Measurements from ENCODE around the gene LRRC38.
"Not testable (repeated sequence)": the region's sequence is repeated elsewhere in the genome, so short reads cannot be mapped to it uniquely, and the experiment has no call there.

The LRRC38 gene

GRCh38 chr1:13513895-13514546, at the start of gene LRRC38:
Gene LRRC38, minus strand, starts transcription at chr1:13514003. Its CDS starts 410 bp downstream, at chr1:13513593.
- DNase-seq (ENCODE audit: low read depth in 1 of 2, low spot score in 1 of 2) = no peak

GRCh38 chr1:13562981-13563380, 49.2 kb upstream of the LRRC38 start:
- not testable (repeated sequence) for DNase-seq (ENCODE audit: low read depth in 1 of 2, low spot score in 1 of 2)

- no peak for DNase-seq (ENCODE audit: low read depth in 1 of 2, low spot score in 1 of 2)
Measured at GRCh38 chr1:13560541-13560940, 46.7 kb upstream of the LRRC38 start.

GRCh38 chr1:13556224-13556764, 42.5 kb upstream of the LRRC38 start:
- no peak for DNase-seq (ENCODE audit: low read depth in 1 of 2, low spot score in 1 of 2)

GRCh38 chr1:13554798-13555197, 41.0 kb upstream of the LRRC38 start:
- DNase-seq (ENCODE audit: low read depth in 1 of 2, low spot score in 1 of 2) = no peak

- no peak for DNase-seq (ENCODE audit: low read depth in 1 of 2, low spot score in 1 of 2)
Measured at GRCh38 chr1:13550663-13551062, 36.9 kb upstream of the LRRC38 start.

GRCh38 chr1:13549521-13549920, 35.7 kb upstream of the LRRC38 start:
- no peak for DNase-seq (ENCODE audit: low read depth in 1 of 2, low spot score in 1 of 2)

- no peak for DNase-seq (ENCODE audit: low read depth in 1 of 2, low spot score in 1 of 2)
Measured at GRCh38 chr1:13549021-13549420, 35.2 kb upstream of the LRRC38 start.

- no peak for DNase-seq (ENCODE audit: low read depth in 1 of 2, low spot score in 1 of 2)
Measured at GRCh38 chr1:13548281-13548680, 34.5 kb upstream of the LRRC38 start.

- no peak for DNase-seq (ENCODE audit: low read depth in 1 of 2, low spot score in 1 of 2)
Measured at GRCh38 chr1:13546791-13547190, 33.0 kb upstream of the LRRC38 start.

GRCh38 chr1:13544221-13544556, 30.4 kb upstream of the LRRC38 start:
- DNase-seq (ENCODE audit: low read depth in 1 of 2, low spot score in 1 of 2) = no peak

GRCh38 chr1:13543451-13544220, 29.8 kb upstream of the LRRC38 start:
- DNase-seq (ENCODE audit: low read depth in 1 of 2, low spot score in 1 of 2) = no peak

GRCh38 chr1:13541435-13542215, 27.8 kb upstream of the LRRC38 start:
- DNase-seq (ENCODE audit: low read depth in 1 of 2, low spot score in 1 of 2) = no peak

GRCh38 chr1:13540866-13541265, 27.1 kb upstream of the LRRC38 start:
- DNase-seq (ENCODE audit: low read depth in 1 of 2, low spot score in 1 of 2) = no peak

- no peak for DNase-seq (ENCODE audit: low read depth in 1 of 2, low spot score in 1 of 2)
Measured at GRCh38 chr1:13539683-13540082, 25.9 kb upstream of the LRRC38 start.

- no peak for DNase-seq (ENCODE audit: low read depth in 1 of 2, low spot score in 1 of 2)
Measured at GRCh38 chr1:13538832-13539231, 25.0 kb upstream of the LRRC38 start.

GRCh38 chr1:13536571-13536970, 22.8 kb upstream of the LRRC38 start:
- DNase-seq (ENCODE audit: low read depth in 1 of 2, low spot score in 1 of 2) = no peak

- no peak for DNase-seq (ENCODE audit: low read depth in 1 of 2, low spot score in 1 of 2)
Measured at GRCh38 chr1:13535227-13535626, 21.4 kb upstream of the LRRC38 start.

GRCh38 chr1:13528320-13528719, 14.5 kb upstream of the LRRC38 start:
- DNase-seq (ENCODE audit: low read depth in 1 of 2, low spot score in 1 of 2) = no peak

GRCh38 chr1:13523780-13524477, 10.1 kb upstream of the LRRC38 start:
- no peak for DNase-seq (ENCODE audit: low read depth in 1 of 2, low spot score in 1 of 2)

- DNase-seq (ENCODE audit: low read depth in 1 of 2, low spot score in 1 of 2) = no peak
Measured at GRCh38 chr1:13520985-13521384, 7.2 kb upstream of the LRRC38 start.
